SK-N-SH (cell line): ENCODE measurements around the gene GLIS1. TPM values are rescaled to one million over a fixed set of nuclear protein-coding genes. Genes with fewer than 3 reads are reported as not detected.
A peak's percentile ranks its signal among the peaks of the same experiment; 100 is the strongest.

Experiments
- CTCF ChIA-PET: fragments of 300-600, 350-600 bp; formaldehyde crosslinking; extraction: SDS; loops from one replicate; lab custom pipeline; 2021; lab: Yijun Ruan, JAX
- POLR2A ChIA-PET: fragments of 350-600 bp; sonication (Branson Sonifier 250); formaldehyde crosslinking; extraction: SDS; loops from one replicate; lab custom pipeline; 2020; ENCODE audit warnings: antibody characterized with exemption, inconsistent platforms; lab: Yijun Ruan, JAX
- DNase-seq: peaks from one replicate; pipeline ENCODE4 v3.0.0; 2012
- H2AFZ ChIP-seq: fragments of 200-600 bp; sonication (generic); 2 replicates; pipeline ENCODE4 v1.8.1; 2016; ENCODE audit warnings: antibody characterized with exemption, mild to moderate bottlenecking, low read depth
- H3F3A ChIP-seq: fragments of 200-600 bp; sonication (generic); replicated peaks from 2 replicates; pipeline ENCODE3; 2016; ENCODE audit warnings: antibody characterized with exemption, mild to moderate bottlenecking; ENCODE audit not compliant: insufficient read depth
- H3K27ac ChIP-seq, 2 experiments: fragments of 200-500 bp in 1 of 2; fragments of 200-600 bp in 1 of 2; sonication (Bioruptor generic) in 1 of 2; sonication (generic), shearing (Covaris generic) in 1 of 2; 2 replicates each; pipeline versions ENCODE4 v1.5.1 to v1.6.1; 2014 to 2016; ENCODE audit warnings: low read depth in 2 of 2, inconsistent platforms in 1 of 2, low read length in 1 of 2, mild to moderate bottlenecking in 1 of 2, mixed read lengths in 1 of 2
- H3K27me3 ChIP-seq: fragments of 200-600 bp; sonication (generic), shearing (Covaris generic); 2 replicates; pipeline ENCODE4 v1.6.1; 2016; ENCODE audit warnings: mixed run types; ENCODE audit not compliant: insufficient read depth
- H3K36me3 ChIP-seq, 2 experiments: fragments of 200-500 bp in 1 of 2; fragments of 200-600 bp in 1 of 2; sonication (Bioruptor generic) in 1 of 2; sonication (generic) in 1 of 2; replicated peaks in 1 of 2; 2 replicates each; pipeline versions ENCODE3 to v1.5.1; 2014 to 2016; ENCODE audit warnings: low read length in 1 of 2, mild to moderate bottlenecking in 1 of 2; ENCODE audit not compliant: insufficient read depth in 2 of 2, control insufficient read depth in 1 of 2
- H3K4me1 ChIP-seq, 2 experiments: fragments of 200-500 bp in 1 of 2; fragments of 200-600 bp in 1 of 2; sonication (Bioruptor generic) in 1 of 2; sonication (generic), shearing (Covaris generic) in 1 of 2; 2 replicates each; pipeline versions ENCODE4 v1.5.1 to v1.6.1; 2014 to 2016; ENCODE audit warnings: low read depth in 1 of 2, low read length in 1 of 2, mixed run types in 1 of 2; ENCODE audit not compliant: insufficient read depth in 2 of 2, control insufficient read depth in 1 of 2
- H3K4me2 ChIP-seq: fragments of 200-600 bp; sonication (generic), shearing (Covaris generic); 2 replicates; pipeline ENCODE4 v1.6.1; 2017; ENCODE audit warnings: mixed run types
- H3K4me3 ChIP-seq, 2 experiments: fragments of 200-500 bp in 1 of 2; fragments of 200-600 bp in 1 of 2; sonication (Bioruptor generic) in 1 of 2; sonication (generic), shearing (Covaris generic) in 1 of 2; 2 replicates each; pipeline versions ENCODE4 v1.5.1 to v1.8.1; 2014 to 2016; ENCODE audit warnings: low read depth in 2 of 2, inconsistent platforms in 1 of 2, low read length in 1 of 2, mild to moderate bottlenecking in 1 of 2, mixed read lengths in 1 of 2, moderate library complexity in 1 of 2
- H3K79me2 ChIP-seq: fragments of 200-600 bp; sonication (generic); 2 replicates; pipeline ENCODE4 v1.8.1; 2017; ENCODE audit warnings: mild to moderate bottlenecking; ENCODE audit not compliant: insufficient read depth
- H3K9ac ChIP-seq: fragments of 200-600 bp; sonication (generic); 2 replicates; pipeline ENCODE4 v1.6.1; 2017; ENCODE audit warnings: mixed run types
- H3K9me2 ChIP-seq: fragments of 200-600 bp; sonication (generic); 2 replicates; pipeline ENCODE4 v1.6.1; 2017; ENCODE audit warnings: mixed run types
- H3K9me3 ChIP-seq: fragments of 200-600 bp; sonication (generic); 2 replicates; pipeline ENCODE4 v1.6.1; 2017; ENCODE audit warnings: mixed run types, mild to moderate bottlenecking, moderate library complexity
- H4K20me1 ChIP-seq: fragments of 200-600 bp; sonication (generic); 2 replicates; pipeline ENCODE4 v1.6.1; 2017; ENCODE audit warnings: mild to moderate bottlenecking, mixed run types; ENCODE audit not compliant: insufficient read depth
- EZH2phosphoT487 ChIP-seq: fragments of 200-600 bp; sonication (generic); IDR thresholded peaks from 2 replicates; pipeline ENCODE4 v1.6.1; 2017; ENCODE audit warnings: low read depth, mixed run types, mild to moderate bottlenecking, antibody characterized with exemption, moderate library complexity, borderline replicate concordance
- GABPA ChIP-seq: IDR thresholded peaks from 2 replicates; pipeline ENCODE4 v1.4.0; 2012; ENCODE audit warnings: low read depth, mild to moderate bottlenecking
- GATA2 ChIP-seq: sonication (generic); formaldehyde crosslinking; IDR thresholded peaks from 2 replicates; pipeline ENCODE4 v1.5.0; 2020; ENCODE audit warnings: mild to moderate bottlenecking, missing genetic modification reagents
- POLR2AphosphoS5 ChIP-seq: IDR thresholded peaks from 2 replicates; pipeline ENCODE4 v1.6.1; 2012; ENCODE audit warnings: low read depth, low read length
- RAD21 ChIP-seq: IDR thresholded peaks from 2 replicates; pipeline ENCODE4 v1.6.1; 2012; ENCODE audit warnings: mild to moderate bottlenecking, low read length
- RFX5 ChIP-seq: IDR thresholded peaks from 2 replicates; pipeline ENCODE4 v1.6.1; 2012; ENCODE audit warnings: mild to moderate bottlenecking, improper control_type of control experiment, low read length
- SMC3 ChIP-seq: IDR thresholded peaks from 2 replicates; pipeline ENCODE4 v1.6.1; 2012; ENCODE audit warnings: low read depth, low read length, improper control_type of control experiment
- TCF12 ChIP-seq: IDR thresholded peaks from 2 replicates; pipeline ENCODE4 v1.4.0; 2012
- WGBS: methylation state at CpG from one replicate; pipeline ENCODE4 v1.1.6; 2017; ENCODE audit warnings: low lambda C conversion rate; 5-methylcytosine and 5-hydroxymethylcytosine counted together
- polyA plus RNA-seq, 3 experiments: library from polyadenylated mRNA; depleted of rRNA; stranded (reverse); fragments of >200 nt; gene quantifications; 2 replicates each; pipeline ENCODE4 v1.2.3, GENCODE V29; 2012
- TF ChIP-seq, protein P1 (sequence below): fragments of 200-600 bp; sonication (generic); IDR thresholded peaks from 2 replicates; pipeline ENCODE4 v1.6.1; 2017; ENCODE audit warnings: antibody characterized with exemption, mild to moderate bottlenecking, moderate library complexity

The GLIS1 gene
- polyA plus RNA-seq, 1 of the 3 experiments (the other 2 are of a cell fraction), result 0.13 TPM

DNA sequence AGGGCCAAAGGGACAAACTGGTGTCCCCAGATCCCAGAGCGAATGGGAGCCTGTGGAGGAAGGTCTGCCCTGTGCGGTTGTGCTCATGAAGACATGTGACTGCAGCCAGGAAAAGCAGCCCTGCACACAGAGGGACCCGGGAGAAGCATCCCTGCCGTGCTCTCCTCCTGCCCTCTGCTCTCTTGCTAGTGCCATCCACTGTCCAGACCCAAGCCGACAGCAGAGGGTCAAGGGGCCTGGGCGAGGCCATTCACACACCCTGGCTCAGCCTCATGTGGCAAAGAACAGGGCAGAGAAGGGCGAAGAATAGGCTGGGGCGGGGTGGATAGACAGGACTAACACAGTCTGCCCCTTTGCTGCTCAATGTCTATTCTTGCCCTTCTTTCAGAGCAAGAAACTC, 262.4 kb downstream of the GLIS1 start (continued):
- no peak for TF ChIP-seq EZH2phosphoT487

GRCh38 chr1:53475664-53476063, 263.3 kb downstream of the GLIS1 start:
- peaks cover 8% of the 10 kb centered on the region; the same call in 1 of the 2 replicates for H3K27me3 ChIP-seq
- H3K79me2 ChIP-seq, result no peaks in the 10 kb centered on the region
- no peaks in the 10 kb centered on the region for H3F3A ChIP-seq
- ChIA-PET CTCF (interaction anchor here (1.1 to 1.6 kb wide), 6 partner anchors 19 to 280 kb away, joined by 3 to 5 read pairs (median 4); no protein-coding TSS in a partner anchor), POLR2A (no interaction called here)
- no peaks in the 10 kb centered on the region for H3K9me3 ChIP-seq
- peaks cover 0 to 27% of the 10 kb centered on the region in 2 experiments; a peak in 1 of 4 replicates for H3K4me1 ChIP-seq
- H3K36me3 ChIP-seq, result no peaks in the 10 kb centered on the region
- H3K4me2 ChIP-seq, result no peak overlapping the region
- no peak overlapping the region for H3K9ac ChIP-seq
- no peaks in the 10 kb centered on the region for H3K9me2 ChIP-seq
- TF ChIP-seq POLR2AphosphoS5 (no peak), GATA2 (CRISPR knock-in tag) (no peak), RFX5 (no peak), SMC3 (no peak), GABPA (no peak)
- TF ChIP-seq, protein P1, sequence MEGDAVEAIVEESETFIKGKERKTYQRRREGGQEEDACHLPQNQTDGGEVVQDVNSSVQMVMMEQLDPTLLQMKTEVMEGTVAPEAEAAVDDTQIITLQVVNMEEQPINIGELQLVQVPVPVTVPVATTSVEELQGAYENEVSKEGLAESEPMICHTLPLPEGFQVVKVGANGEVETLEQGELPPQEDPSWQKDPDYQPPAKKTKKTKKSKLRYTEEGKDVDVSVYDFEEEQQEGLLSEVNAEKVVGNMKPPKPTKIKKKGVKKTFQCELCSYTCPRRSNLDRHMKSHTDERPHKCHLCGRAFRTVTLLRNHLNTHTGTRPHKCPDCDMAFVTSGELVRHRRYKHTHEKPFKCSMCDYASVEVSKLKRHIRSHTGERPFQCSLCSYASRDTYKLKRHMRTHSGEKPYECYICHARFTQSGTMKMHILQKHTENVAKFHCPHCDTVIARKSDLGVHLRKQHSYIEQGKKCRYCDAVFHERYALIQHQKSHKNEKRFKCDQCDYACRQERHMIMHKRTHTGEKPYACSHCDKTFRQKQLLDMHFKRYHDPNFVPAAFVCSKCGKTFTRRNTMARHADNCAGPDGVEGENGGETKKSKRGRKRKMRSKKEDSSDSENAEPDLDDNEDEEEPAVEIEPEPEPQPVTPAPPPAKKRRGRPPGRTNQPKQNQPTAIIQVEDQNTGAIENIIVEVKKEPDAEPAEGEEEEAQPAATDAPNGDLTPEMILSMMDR, result no peak
- no peak for DNase-seq
- no peak overlapping the region for H3K4me3 ChIP-seq
- H3K27ac ChIP-seq, result no peak overlapping the region
- no peak overlapping the region for H2AFZ ChIP-seq
- WGBS, result 63% methylated on average over 7 of the region's 7 CpGs
- no peaks in the 10 kb centered on the region for H4K20me1 ChIP-seq

DNA sequence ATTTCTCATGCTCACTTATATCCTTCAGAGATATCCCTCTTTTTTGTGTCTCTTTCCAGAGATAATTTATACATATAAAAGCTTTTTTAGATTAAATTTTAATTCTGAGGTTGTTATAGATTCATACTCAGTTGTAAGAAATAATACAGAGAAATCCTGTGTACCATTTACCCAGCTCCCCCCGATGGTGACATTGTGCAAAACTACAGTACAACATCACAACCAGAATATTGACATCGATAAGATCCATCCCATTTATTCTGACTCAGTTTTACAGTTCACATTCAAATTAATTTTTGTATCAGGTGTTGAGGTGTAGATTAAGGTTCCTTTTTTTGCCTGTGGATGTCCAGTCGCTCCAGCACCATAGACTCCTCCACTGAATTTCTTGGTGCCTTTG, 265.5 kb downstream of the GLIS1 start:
- no peaks in the 10 kb centered on the region for H3K79me2 ChIP-seq
- H3K4me3 ChIP-seq, result no peak overlapping the region
- TF ChIP-seq RAD21, result peak; percentile 63
- peak; percentile 45 for TF ChIP-seq SMC3
- TF ChIP-seq, protein P1, result peak; percentile 56
- TF ChIP-seq TCF12, result no peak
- H3K9me3 ChIP-seq, result no peaks in the 10 kb centered on the region
- H4K20me1 ChIP-seq, result no peaks in the 10 kb centered on the region
- H3K9ac ChIP-seq, result no peak overlapping the region
- 45% methylated on average over 3 of the region's 3 CpGs for WGBS
- ChIA-PET CTCF (interaction anchor here (0.8 to 5.3 kb wide), 13 partner anchors 9 to 281 kb away, joined by 4 to 41 read pairs (median 8); no protein-coding TSS in a partner anchor), POLR2A (no interaction called here)
- no peaks in the 10 kb centered on the region for H3K36me3 ChIP-seq
- no peaks in the 10 kb centered on the region for H3F3A ChIP-seq
- peaks cover 8% of the 10 kb centered on the region; the same call in 1 of the 2 replicates for H3K27me3 ChIP-seq
- no peak overlapping the region for H3K4me2 ChIP-seq
- no peak overlapping the region for H3K27ac ChIP-seq
- peaks cover 0 to 27% of the 10 kb centered on the region in 2 experiments; a peak in 1 of 4 replicates for H3K4me1 ChIP-seq
- DNase-seq, result no peak
- no peaks in the 10 kb centered on the region for H3K9me2 ChIP-seq
- no peak overlapping the region for H2AFZ ChIP-seq
